H1 (cell line): ENCODE data around the gene DECR2. TPM values are rescaled to one million over a fixed set of nuclear protein-coding genes. Genes with fewer than 3 reads are reported as not detected.

Experiments used
- CTCF ChIA-PET: fragments of 300-600 bp; sonication (Branson Sonifier 250); formaldehyde crosslinking; loops from one replicate; lab custom pipeline; 2021; ENCODE audit not compliant: partially characterized antibody; lab: Charles Lee
- POLR2A ChIA-PET: fragments of 300-600 bp; sonication (Branson Sonifier 250); formaldehyde crosslinking; loops from one replicate; lab custom pipeline; 2021; ENCODE audit warnings: inconsistent platforms; ENCODE audit not compliant: partially characterized antibody; lab: Charles Lee
- DNase-seq, 2 experiments: peaks; one replicate each; pipeline versions ENCODE4 v3.0.0 to v3.0.0-alpha.2; 2010 to 2022; ENCODE audit warnings: low spot score in 2 of 2, low read depth in 1 of 2, mixed read lengths in 1 of 2
- FAIRE-seq: peaks from 2 replicates; lab custom pipeline; 2011; peaks lifted over from hg19 to GRCh38; lab: Jason Lieb, UNC
- H2AFZ ChIP-seq: 2 replicates; pipeline ENCODE4 v1.8.1; 2012; ENCODE audit warnings: low read length, inconsistent platforms
- H2AK5ac ChIP-seq: 2 replicates; pipeline ENCODE4 v1.6.1; 2013; ENCODE audit warnings: low read depth, low read length
- H2BK120ac ChIP-seq: replicated peaks from 2 replicates; pipeline ENCODE3; 2013; ENCODE audit warnings: low read depth, low read length, inconsistent platforms
- H2BK12ac ChIP-seq: 2 replicates; pipeline ENCODE4 v1.6.1; 2013; ENCODE audit warnings: low read depth, low read length
- H2BK15ac ChIP-seq: 2 replicates; pipeline ENCODE4 v1.6.1; 2013; ENCODE audit warnings: low read length
- H2BK20ac ChIP-seq: 2 replicates; pipeline ENCODE4 v1.6.1; 2013; ENCODE audit warnings: low read length
- H2BK5ac ChIP-seq: 2 replicates; pipeline ENCODE4 v1.6.1; 2013; ENCODE audit warnings: low read depth, low read length
- H3K14ac ChIP-seq: 2 replicates; pipeline ENCODE4 v1.6.1; 2013; ENCODE audit warnings: inconsistent platforms; ENCODE audit not compliant: insufficient read length
- H3K18ac ChIP-seq: 2 replicates; pipeline ENCODE4 v1.6.1; 2013; ENCODE audit warnings: low read length; ENCODE audit errors: extremely low read depth
- H3K23ac ChIP-seq: 2 replicates; pipeline ENCODE4 v1.6.1; 2013; ENCODE audit warnings: inconsistent platforms; ENCODE audit not compliant: insufficient read length
- H3K23me2 ChIP-seq: 2 replicates; pipeline ENCODE4 v1.6.1; 2013; ENCODE audit warnings: low read depth, low read length
- H3K27ac ChIP-seq: 2 replicates; pipeline ENCODE4 v1.6.1; 2011; ENCODE audit warnings: low read depth, low read length, inconsistent platforms
- H3K27me3 ChIP-seq, 4 experiments: replicated peaks in 1 of 4; 1 replicate in 1 of 4; 2 replicates in 3 of 4; pipeline versions ENCODE4 v1.6.1 to v1.8.1; 2011 to 2013; ENCODE audit warnings: low read length in 3 of 4, mild to moderate bottlenecking in 3 of 4, inconsistent platforms in 2 of 4, mixed read lengths in 2 of 4, moderate library complexity in 1 of 4; ENCODE audit not compliant: control insufficient read depth in 3 of 4, insufficient read depth in 3 of 4; ENCODE audit errors: extremely low read depth in 1 of 4
- H3K36me3 ChIP-seq, 4 experiments: 2 replicates each; pipeline versions ENCODE4 v1.6.1 to v1.8.1; 2011 to 2013; ENCODE audit warnings: mild to moderate bottlenecking in 4 of 4, low read length in 3 of 4, moderate library complexity in 2 of 4, control low read depth in 1 of 4, inconsistent platforms in 1 of 4; ENCODE audit not compliant: insufficient read depth in 4 of 4, control insufficient read depth in 2 of 4
- H3K4ac ChIP-seq: replicated peaks from 2 replicates; pipeline ENCODE3; 2013; ENCODE audit warnings: low read length, low read depth, mixed read lengths, inconsistent platforms; ENCODE audit not compliant: insufficient read length
- H3K4me1 ChIP-seq, 4 experiments: replicated peaks in 1 of 4; 1 replicate in 1 of 4; 2 replicates in 3 of 4; pipeline versions ENCODE4 v1.6.1 to v1.8.1; 2011 to 2013; ENCODE audit warnings: low read length in 3 of 4, inconsistent platforms in 2 of 4, mixed read lengths in 1 of 4; ENCODE audit not compliant: insufficient read depth in 4 of 4, control insufficient read depth in 3 of 4
- H3K4me2 ChIP-seq, 2 experiments: 2 replicates each; pipeline versions ENCODE4 v1.6.1 to v1.8.1; 2011 to 2013; ENCODE audit warnings: low read depth in 2 of 2, low read length in 2 of 2, control low read depth in 1 of 2, inconsistent platforms in 1 of 2, mild to moderate bottlenecking in 1 of 2; ENCODE audit not compliant: insufficient read depth in 1 of 2
- H3K4me3 ChIP-seq, 4 experiments: fragments of 200-600, 300-600 bp in 1 of 4; sonication (generic), shearing (Covaris generic), sonication (Bioruptor Twin) in 1 of 4; 2 replicates each; pipeline versions ENCODE4 v1.5.1 to v1.8.1; 2011 to 2016; ENCODE audit warnings: low read length in 4 of 4, low read depth in 3 of 4, control low read depth in 2 of 4, inconsistent platforms in 2 of 4, mild to moderate bottlenecking in 2 of 4, mixed read lengths in 1 of 4, moderate library complexity in 1 of 4; ENCODE audit not compliant: insufficient read depth in 2 of 4; ENCODE audit errors: extremely low read depth in 1 of 4
- H3K56ac ChIP-seq: replicated peaks from 2 replicates; pipeline ENCODE3; 2013; ENCODE audit warnings: low read depth, mild to moderate bottlenecking, mixed read lengths, low read length, inconsistent platforms; ENCODE audit not compliant: insufficient read length
- H3K79me1 ChIP-seq: 2 replicates; pipeline ENCODE4 v1.6.1; 2013; ENCODE audit warnings: low read depth, low read length, control low read depth
- H3K79me2 ChIP-seq, 2 experiments: 2 replicates each; pipeline versions ENCODE4 v1.6.1 to v1.8.1; 2012 to 2013; ENCODE audit warnings: low read length in 2 of 2, mild to moderate bottlenecking in 2 of 2, inconsistent platforms in 1 of 2; ENCODE audit not compliant: insufficient read depth in 2 of 2, control insufficient read depth in 1 of 2
- H3K9ac ChIP-seq, 4 experiments: replicated peaks in 1 of 4; 1 replicate in 1 of 4; 2 replicates in 3 of 4; pipeline versions ENCODE4 v1.6.1 to v1.8.1; 2011 to 2013; ENCODE audit warnings: low read depth in 3 of 4, low read length in 3 of 4, control low read depth in 2 of 4, mild to moderate bottlenecking in 2 of 4, moderate library complexity in 2 of 4, inconsistent platforms in 1 of 4; ENCODE audit errors: extremely low read depth in 1 of 4
- H3K9me3 ChIP-seq, 2 experiments: 2 replicates each; pipeline versions ENCODE4 v1.6.1 to v1.8.1; 2012 to 2013; ENCODE audit warnings: mild to moderate bottlenecking in 2 of 2, moderate library complexity in 2 of 2, control low read depth in 1 of 2, inconsistent platforms in 1 of 2, low read depth in 1 of 2, low read length in 1 of 2, mixed read lengths in 1 of 2; ENCODE audit not compliant: insufficient read depth in 2 of 2
- H4K20me1 ChIP-seq, 2 experiments: replicated peaks in 1 of 2; 2 replicates each; pipeline versions ENCODE3 to v1.8.1; 2011 to 2013; ENCODE audit warnings: inconsistent platforms in 2 of 2, low read length in 2 of 2, mild to moderate bottlenecking in 1 of 2; ENCODE audit not compliant: insufficient read depth in 2 of 2, control insufficient read depth in 1 of 2
- H4K5ac ChIP-seq: 2 replicates; pipeline ENCODE4 v1.6.1; 2013; ENCODE audit warnings: low read length, low read depth, mixed read lengths, inconsistent platforms; ENCODE audit not compliant: insufficient read length
- H4K8ac ChIP-seq: 2 replicates; pipeline ENCODE4 v1.8.0; 2013; ENCODE audit warnings: mild to moderate bottlenecking, moderate library complexity, low read length, inconsistent platforms; ENCODE audit not compliant: insufficient read depth; ENCODE audit errors: extremely low read depth
- H4K91ac ChIP-seq: replicated peaks from 2 replicates; pipeline ENCODE3; 2013; ENCODE audit warnings: low read length, mixed read lengths, inconsistent platforms; ENCODE audit not compliant: insufficient read length
- ASH2L ChIP-seq: fragments of 200-600, 300-600 bp; sonication (generic); IDR thresholded peaks from one replicate; pipeline ENCODE4 v1.7.1; 2017; ENCODE audit warnings: low read length
- ATF2 ChIP-seq: IDR thresholded peaks from 2 replicates; pipeline ENCODE4 v1.6.1; 2012; ENCODE audit warnings: low read length, inconsistent platforms
- ATF3 ChIP-seq: IDR thresholded peaks from 2 replicates; pipeline ENCODE4 v1.6.1; 2011; ENCODE audit warnings: low read depth, mild to moderate bottlenecking, low read length; ENCODE audit not compliant: insufficient read depth
- BCL11A ChIP-seq, 2 experiments: IDR thresholded peaks; one replicate each; pipeline ENCODE4 v1.6.1; 2011; ENCODE audit warnings: low read depth in 2 of 2, low read length in 2 of 2, mild to moderate bottlenecking in 2 of 2
- CHD2 ChIP-seq: IDR thresholded peaks from 2 replicates; pipeline ENCODE4 v1.6.1; 2012; ENCODE audit warnings: low read length, improper control_type of control experiment
- KDM1A ChIP-seq: fragments of 200-600, 300-600 bp; sonication (generic); IDR thresholded peaks from 2 replicates; pipeline ENCODE4 v1.7.1; 2016; ENCODE audit warnings: mild to moderate bottlenecking, low read length, borderline replicate concordance
- MAX ChIP-seq: IDR thresholded peaks from 2 replicates; pipeline ENCODE4 v1.6.1; 2012; ENCODE audit warnings: inconsistent platforms
- SP1 ChIP-seq: IDR thresholded peaks from 2 replicates; pipeline ENCODE4 v1.6.1; 2011; ENCODE audit warnings: low read depth, low read length
- SP2 ChIP-seq: IDR thresholded peaks from 2 replicates; pipeline ENCODE4 v1.6.1; 2012; ENCODE audit warnings: mild to moderate bottlenecking, low read length, inconsistent platforms
- ZNF274 ChIP-seq: IDR thresholded peaks from 2 replicates; pipeline ENCODE4 v1.7.0; 2012; ENCODE audit warnings: low read length, borderline replicate concordance; ENCODE audit errors: extremely low read depth
- WGBS, 2 experiments: shearing (Covaris generic) in 1 of 2; methylation state at CpG; one replicate each; pipeline versions ENCODE4 v1.1.6 to v1.1.7; 2013 to 2015; ENCODE audit warnings: low lambda C conversion rate in 2 of 2, mixed read lengths in 2 of 2, inconsistent platforms in 1 of 2, low coverage in 1 of 2, missing lambda C conversion rate in 1 of 2; ENCODE audit not compliant: insufficient replicate concordance in 2 of 2, insufficient coverage in 1 of 2, insufficient read length in 1 of 2; ENCODE audit errors: extremely low coverage in 1 of 2, missing lambda C conversion rate in 1 of 2; 5-methylcytosine and 5-hydroxymethylcytosine counted together
- polyA plus RNA-seq, 7 experiments: library from polyadenylated mRNA; depleted of rRNA in 3 of 7; stranded (reverse) in 5 of 7; unstranded in 2 of 7; fragments of >200 nt in 5 of 7; fragments of 200-250 nt in 2 of 7; gene quantifications; 1 replicate in 5 of 7; 2 replicates in 1 of 7; 4 replicates in 1 of 7; pipeline versions ENCODE4 v1.2.1 to v1.2.3, GENCODE V29; 2011 to 2013; ENCODE audit warnings: missing spikeins in 2 of 7, mixed read lengths in 2 of 7
- total RNA-seq: library from RNA; stranded (reverse); fragmentation: NEBNext Ultra II Directional; extraction: Animal tissue kit (Norgen Biotek cat#: 25700); gene quantifications from 2 replicates; pipeline ENCODE4 v1.2.1, GENCODE V29; 2021

The DECR2 gene
- total and polyA plus RNA-seq, 2 of the 8 experiments (the other 6 are each of a cell fraction or from before 2014, with no cell fraction given), result 28.2 to 39.9 TPM

GRCh38 chr16:363110-363765 lies 38.4 kb upstream of the DECR2 start:
- no peaks in the 10 kb centered on the region; a peak in 2 of 7 replicates for H3K4me1 ChIP-seq
- no peaks in the 10 kb centered on the region for H3K79me2 ChIP-seq
- no peak overlapping the region for H3K23ac ChIP-seq
- H3K18ac ChIP-seq, result no peak overlapping the region
- no peak overlapping the region for H4K91ac ChIP-seq
- H3K9ac ChIP-seq, result peak overlapping the region in 1 of 4 experiments; percentile 1; a peak in 1 of 7 replicates
- no peak overlapping the region for H2BK20ac ChIP-seq
- no peak overlapping the region; the same call in 1 of the 2 replicates for H2BK5ac ChIP-seq
- no peak overlapping the region for H3K27ac ChIP-seq
- H4K20me1 ChIP-seq, result peaks cover 0 to 3% of the 10 kb centered on the region in 2 experiments
- no peak overlapping the region for H4K5ac ChIP-seq
- no peak for DNase-seq
- no peaks in the 10 kb centered on the region for H3K79me1 ChIP-seq
- H3K27me3 ChIP-seq, result no peaks in the 10 kb centered on the region
- no peak overlapping the region for H2AFZ ChIP-seq
- H2AK5ac ChIP-seq, result no peak overlapping the region
- H3K4me3 ChIP-seq, result no peak overlapping the region
- POLR2A ChIA-PET, result interaction anchor here (1.3 to 2.4 kb wide), 5 partner anchors 9 to 135 kb away, joined by 3 to 7 read pairs (median 5); partner anchors contain the start of gene AXIN1
- no peaks in the 10 kb centered on the region for H3K9me3 ChIP-seq
- WGBS, 2 experiments, result 86% methylated on average over 20 of the region's 20 CpGs; no CpG with 5 or more reads in 1 of the 2 experiments
- no peak overlapping the region for H3K14ac ChIP-seq
- H3K4ac ChIP-seq, result no peak overlapping the region
- FAIRE-seq, result no peak
- no peak overlapping the region for H2BK12ac ChIP-seq
- H2BK15ac ChIP-seq, result no peak overlapping the region; the same call in 1 of the 2 replicates
- CTCF ChIA-PET, result interaction anchor here (1.2 to 2.7 kb wide), 17 partner anchors 16 to 298 kb away, joined by 3 to 15 read pairs (median 6); partner anchors contain the start of gene ARHGDIG
- no peak overlapping the region for H3K4me2 ChIP-seq
- H3K23me2 ChIP-seq, result no peaks in the 10 kb centered on the region
- H2BK120ac ChIP-seq, result no peak overlapping the region
- H3K36me3 ChIP-seq, result peaks cover 2 to 11% (median 10%) of the 10 kb centered on the region in 4 experiments; a peak in 5 of 8 replicates
- H3K56ac ChIP-seq, result no peak overlapping the region
- no peak overlapping the region; the same call in 1 of the 2 replicates for H4K8ac ChIP-seq
- TF ChIP-seq CHD2 (no peak), ASH2L (no peak), SP1 (no peak), SP2 (no peak), ATF2 (no peak), ZNF274 (no peak), ATF3 (no peak), BCL11A (IDR thresholded peaks at IDR 0.05; ENCODE audit: low read depth in 2 of 2, low read length in 2 of 2) (no peak), MAX (no peak), KDM1A (no peak)
